ENCODE data around the gene BCL2L2. TPM values are rescaled to one million over a fixed set of nuclear protein-coding genes. Genes with fewer than 3 reads are reported as not detected.
"Not testable (repeated sequence)": the region's sequence is repeated elsewhere in the genome, so short reads cannot be mapped to it uniquely, and the experiment has no call there.

Gene BCL2L2
- total and polyA plus RNA-seq, 2 donors (not counting 1 experiment from before 2014, with no cell fraction given): 24.7 to 25.4 TPM

DNA sequence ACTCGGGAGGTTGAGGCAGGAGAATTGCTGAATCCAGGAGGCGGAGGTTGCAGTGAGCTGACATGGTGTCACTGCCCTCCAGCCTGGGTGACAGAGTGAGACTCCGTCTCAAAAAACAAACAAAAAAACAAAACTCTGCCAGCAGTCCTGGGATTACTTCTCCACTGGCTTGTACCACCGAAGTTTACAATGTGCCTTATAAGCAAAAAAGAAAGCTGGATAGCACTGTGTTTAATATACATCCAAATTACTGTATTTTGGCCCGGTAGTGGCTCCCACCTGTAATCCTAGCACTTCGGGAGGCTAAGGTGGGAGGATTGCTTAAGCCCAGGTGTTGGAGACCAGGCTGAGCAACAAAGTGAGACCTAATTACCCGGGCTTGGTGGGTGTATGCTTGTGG is 37.4 kb upstream of the BCL2L2 start:
- TF ChIP-seq EZH2 (IDR thresholded peaks at IDR 0.05; ENCODE audit: low read length, missing control alignments): no peak
- TF ChIP-seq, protein P1, sequence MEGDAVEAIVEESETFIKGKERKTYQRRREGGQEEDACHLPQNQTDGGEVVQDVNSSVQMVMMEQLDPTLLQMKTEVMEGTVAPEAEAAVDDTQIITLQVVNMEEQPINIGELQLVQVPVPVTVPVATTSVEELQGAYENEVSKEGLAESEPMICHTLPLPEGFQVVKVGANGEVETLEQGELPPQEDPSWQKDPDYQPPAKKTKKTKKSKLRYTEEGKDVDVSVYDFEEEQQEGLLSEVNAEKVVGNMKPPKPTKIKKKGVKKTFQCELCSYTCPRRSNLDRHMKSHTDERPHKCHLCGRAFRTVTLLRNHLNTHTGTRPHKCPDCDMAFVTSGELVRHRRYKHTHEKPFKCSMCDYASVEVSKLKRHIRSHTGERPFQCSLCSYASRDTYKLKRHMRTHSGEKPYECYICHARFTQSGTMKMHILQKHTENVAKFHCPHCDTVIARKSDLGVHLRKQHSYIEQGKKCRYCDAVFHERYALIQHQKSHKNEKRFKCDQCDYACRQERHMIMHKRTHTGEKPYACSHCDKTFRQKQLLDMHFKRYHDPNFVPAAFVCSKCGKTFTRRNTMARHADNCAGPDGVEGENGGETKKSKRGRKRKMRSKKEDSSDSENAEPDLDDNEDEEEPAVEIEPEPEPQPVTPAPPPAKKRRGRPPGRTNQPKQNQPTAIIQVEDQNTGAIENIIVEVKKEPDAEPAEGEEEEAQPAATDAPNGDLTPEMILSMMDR (conservative IDR thresholded peaks at IDR 0.05 in 1 of 2, IDR thresholded peaks at IDR 0.05 in 1 of 2; ENCODE audit: low read depth in 1 of 2, low read length in 2 of 2): no peak
- no peak overlapping the region for H3K4me3 ChIP-seq (replicated peaks in 1 of 4; ENCODE audit: control extremely low read depth in 1 of 4, insufficient read depth in 1 of 4, low read depth in 3 of 4, low read length in 4 of 4)
- no peak overlapping the region for H3K4me2 ChIP-seq (ENCODE audit: extremely low read depth, insufficient read depth, low read length)
- H4K20me1 ChIP-seq (ENCODE audit: control insufficient read depth, extremely low read depth, insufficient read depth, low read length): no peaks in the 10 kb centered on the region
- H3K36me3 ChIP-seq (ENCODE audit: control insufficient read depth, insufficient read depth, low read length): no peaks in the 10 kb centered on the region
- no peak for DNase-seq (ENCODE audit: low read depth in 2 of 2)
- H3K79me2 ChIP-seq (ENCODE audit: control insufficient read depth, insufficient read depth, low read length): no peaks in the 10 kb centered on the region
- H3K4me1 ChIP-seq (ENCODE audit: control insufficient read depth, extremely low read depth, insufficient read depth, low read length): no peaks in the 10 kb centered on the region
- H3K27me3 ChIP-seq (ENCODE audit: control insufficient read depth, insufficient read depth, low read length): no peaks in the 10 kb centered on the region
- H3K9me3 ChIP-seq (ENCODE audit: control insufficient read depth, insufficient read depth, low read depth, low read length): no peaks in the 10 kb centered on the region
- no peak overlapping the region for H2AFZ ChIP-seq (ENCODE audit: low read length)
- no peak overlapping the region for H3K9ac ChIP-seq (ENCODE audit: insufficient read depth, low read length)
- no peak overlapping the region for H3K27ac ChIP-seq (ENCODE audit: insufficient read depth, low read length)

DNA sequence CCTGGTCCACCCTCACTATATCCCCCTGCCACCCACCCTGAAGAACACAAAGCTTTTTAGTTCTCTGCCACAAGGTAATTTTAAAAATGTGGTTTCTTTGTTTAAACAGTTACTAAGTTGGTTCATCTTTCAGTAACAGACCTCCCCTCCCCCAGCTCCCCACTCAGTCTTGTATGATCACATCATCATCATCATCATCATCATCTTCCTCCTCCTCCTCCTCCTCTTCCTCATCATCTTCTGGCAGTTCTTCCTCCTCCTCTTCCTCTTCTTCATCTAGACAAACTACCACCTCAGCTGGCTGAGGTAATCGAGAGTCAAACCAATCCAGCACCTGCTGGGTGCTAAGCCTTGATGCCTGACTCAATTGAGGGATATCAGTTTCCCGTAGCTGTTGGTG is 31.2 kb upstream of the BCL2L2 start:
- Histone ChIP-seq H3K4me3 (replicated peaks in 1 of 4; ENCODE audit: control extremely low read depth in 1 of 4, insufficient read depth in 1 of 4, low read depth in 3 of 4, low read length in 4 of 4) (no peak overlapping the region), H3K4me2 (ENCODE audit: extremely low read depth, insufficient read depth, low read length) (no peak overlapping the region), H3K9me3 (ENCODE audit: control insufficient read depth, insufficient read depth, low read depth, low read length) (no peaks in the 10 kb centered on the region), H3K27me3 (ENCODE audit: control insufficient read depth, insufficient read depth, low read length) (no peaks in the 10 kb centered on the region), H3K36me3 (ENCODE audit: control insufficient read depth, insufficient read depth, low read length) (no peaks in the 10 kb centered on the region), H3K9ac (ENCODE audit: insufficient read depth, low read length) (no peak overlapping the region), H3K4me1 (ENCODE audit: control insufficient read depth, extremely low read depth, insufficient read depth, low read length) (no peaks in the 10 kb centered on the region), H2AFZ (ENCODE audit: low read length) (no peak overlapping the region), H3K79me2 (ENCODE audit: control insufficient read depth, insufficient read depth, low read length) (no peaks in the 10 kb centered on the region), H4K20me1 (ENCODE audit: control insufficient read depth, extremely low read depth, insufficient read depth, low read length) (no peaks in the 10 kb centered on the region), H3K27ac (ENCODE audit: insufficient read depth, low read length) (no peak overlapping the region)
- no peak for TF ChIP-seq EZH2 (IDR thresholded peaks at IDR 0.05; ENCODE audit: low read length, missing control alignments)
- TF ChIP-seq, protein P1 (conservative IDR thresholded peaks at IDR 0.05 in 1 of 2, IDR thresholded peaks at IDR 0.05 in 1 of 2; ENCODE audit: low read depth in 1 of 2, low read length in 2 of 2): no peak
- no peak for DNase-seq (ENCODE audit: low read depth in 2 of 2)

DNA sequence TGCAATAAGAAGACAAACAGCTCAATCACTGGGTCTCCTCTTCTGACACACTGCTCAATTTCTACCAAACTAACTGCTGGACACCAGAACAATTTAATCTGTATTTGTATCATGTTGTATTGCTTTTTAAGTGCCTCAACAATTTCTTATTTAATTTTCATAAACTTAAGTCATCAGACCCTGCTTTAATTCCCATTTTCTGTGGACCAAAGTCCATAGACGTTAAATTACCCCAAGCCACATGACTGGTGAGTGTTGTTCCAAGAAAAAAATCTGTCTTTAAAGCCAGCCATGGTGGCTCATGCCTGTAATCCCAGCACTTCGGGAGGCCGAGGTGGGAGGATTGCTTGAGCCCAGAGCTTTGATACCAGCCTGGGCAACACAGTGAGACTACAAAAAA is 29.4 kb upstream of the BCL2L2 start:
- TF ChIP-seq EZH2 (IDR thresholded peaks at IDR 0.05; ENCODE audit: low read length, missing control alignments): no peak
- TF ChIP-seq, protein P1 (conservative IDR thresholded peaks at IDR 0.05 in 1 of 2, IDR thresholded peaks at IDR 0.05 in 1 of 2; ENCODE audit: low read depth in 1 of 2, low read length in 2 of 2): no peak
- Histone ChIP-seq H3K36me3 (ENCODE audit: control insufficient read depth, insufficient read depth, low read length) (no peaks in the 10 kb centered on the region), H3K4me2 (ENCODE audit: extremely low read depth, insufficient read depth, low read length) (no peak overlapping the region), H3K27me3 (ENCODE audit: control insufficient read depth, insufficient read depth, low read length) (no peaks in the 10 kb centered on the region), H3K4me3 (replicated peaks in 1 of 4; ENCODE audit: control extremely low read depth in 1 of 4, insufficient read depth in 1 of 4, low read depth in 3 of 4, low read length in 4 of 4) (no peak overlapping the region), H4K20me1 (ENCODE audit: control insufficient read depth, extremely low read depth, insufficient read depth, low read length) (no peaks in the 10 kb centered on the region), H3K9me3 (ENCODE audit: control insufficient read depth, insufficient read depth, low read depth, low read length) (no peaks in the 10 kb centered on the region), H3K4me1 (ENCODE audit: control insufficient read depth, extremely low read depth, insufficient read depth, low read length) (no peaks in the 10 kb centered on the region), H3K79me2 (ENCODE audit: control insufficient read depth, insufficient read depth, low read length) (no peaks in the 10 kb centered on the region), H3K27ac (ENCODE audit: insufficient read depth, low read length) (no peak overlapping the region), H2AFZ (ENCODE audit: low read length) (no peak overlapping the region), H3K9ac (ENCODE audit: insufficient read depth, low read length) (no peak overlapping the region)
- no peak for DNase-seq (ENCODE audit: low read depth in 2 of 2)

DNA sequence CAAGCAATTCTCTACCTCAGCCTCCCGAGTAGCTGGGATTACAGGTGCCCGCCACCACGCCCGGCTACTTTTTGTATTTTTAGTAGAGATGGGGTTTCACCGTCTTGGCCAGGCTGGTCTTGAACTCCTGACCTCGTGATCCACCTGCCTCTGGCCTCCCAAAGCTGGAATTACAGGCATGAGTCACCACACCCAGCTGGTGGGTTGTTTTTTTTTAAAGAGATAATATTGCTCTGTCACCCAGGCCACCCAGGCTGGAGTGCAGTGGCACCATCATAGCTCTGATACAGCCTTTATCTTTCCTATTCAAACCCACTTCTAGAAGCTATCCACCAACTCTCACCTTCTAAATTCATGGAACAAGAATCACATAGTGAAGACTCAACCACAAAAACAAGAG is 28.7 kb upstream of the BCL2L2 start:
- H3K36me3 ChIP-seq (ENCODE audit: control insufficient read depth, insufficient read depth, low read length); H3K9ac ChIP-seq (ENCODE audit: insufficient read depth, low read length); H3K4me1 ChIP-seq (ENCODE audit: control insufficient read depth, extremely low read depth, insufficient read depth, low read length); H3K4me3 ChIP-seq (replicated peaks in 1 of 4; ENCODE audit: control extremely low read depth in 1 of 4, insufficient read depth in 1 of 4, low read depth in 3 of 4, low read length in 4 of 4); H3K9me3 ChIP-seq (ENCODE audit: control insufficient read depth, insufficient read depth, low read depth, low read length); H3K27me3 ChIP-seq (ENCODE audit: control insufficient read depth, insufficient read depth, low read length); H3K4me2 ChIP-seq (ENCODE audit: extremely low read depth, insufficient read depth, low read length); H2AFZ ChIP-seq (ENCODE audit: low read length); H3K79me2 ChIP-seq (ENCODE audit: control insufficient read depth, insufficient read depth, low read length); H4K20me1 ChIP-seq (ENCODE audit: control insufficient read depth, extremely low read depth, insufficient read depth, low read length); H3K27ac ChIP-seq (ENCODE audit: insufficient read depth, low read length); DNase-seq (ENCODE audit: low read depth in 2 of 2): not testable (repeated sequence)
